ENCODE measurements around the gene ECEL1. TPM values are rescaled to one million over a fixed set of nuclear protein-coding genes. Genes with fewer than 3 reads are reported as not detected.
"Not testable (repeated sequence)": the region's sequence is repeated elsewhere in the genome, so short reads cannot be mapped to it uniquely, and the experiment has no call there.

The ECEL1 gene
- 1 to 10 TPM in 1 of 3 donors, under 1 TPM in 2; 0.56 to 1.3 (median 0.68) TPM for polyA plus RNA-seq

GRCh38 chr2:232487385-232488096 lies at the start of gene ECEL1:
ECEL1 (minus strand) TSS chr2:232487834; CDS start chr2:232486653, 1,181 bp downstream.
- H3K27ac ChIP-seq (ENCODE audit: low read depth, low read length) = no peak within 1 kb of the TSS
- WGBS, 3 donors = 1 to 3% (median 3%) methylated on average over 38 to 101 of the region's 102 CpGs

GRCh38 chr2:232537079-232537478 lies 49.4 kb upstream of the ECEL1 start:
- no peak overlapping the region for H3K27ac ChIP-seq (ENCODE audit: low read depth, low read length)
- WGBS, 3 donors = 65 to 67% (median 66%) methylated on average over 5 of the region's 5 CpGs

- WGBS, 3 donors = 85 to 94% (median 89%) methylated on average over 5 of the region's 5 CpGs
These were observed 48.3 kb upstream of the ECEL1 start for GRCh38 chr2:232535761-232536530.

GRCh38 chr2:232534940-232535651 lies 47.5 kb upstream of the ECEL1 start:
- WGBS, 3 donors = 75 to 80% (median 75%) methylated on average over 14 of the region's 14 CpGs
- no peak overlapping the region for H3K27ac ChIP-seq (ENCODE audit: low read depth, low read length)

More at GRCh38 chr2:232535761-232536530, 48.3 kb upstream of the ECEL1 start:
- no peak overlapping the region for H3K27ac ChIP-seq (ENCODE audit: low read depth, low read length)

- H3K27ac ChIP-seq (ENCODE audit: low read depth, low read length) = no peak overlapping the region
- 58 to 80% (median 71%) methylated on average over 13 of the region's 13 CpGs for WGBS, 3 donors
These were observed 46.5 kb upstream of the ECEL1 start for GRCh38 chr2:232533944-232534710.

- not testable (repeated sequence) for H3K27ac ChIP-seq (ENCODE audit: low read depth, low read length)
- WGBS, 3 donors = 84 to 94% (median 90%) methylated on average over 7 of the region's 7 CpGs
These were observed 45.2 kb upstream of the ECEL1 start for GRCh38 chr2:232532821-232533220.

- H3K27ac ChIP-seq (ENCODE audit: low read depth, low read length) = no peak overlapping the region
- 41 to 63% (median 61%) methylated on average over 8 to 9 of the region's 9 CpGs for WGBS, 3 donors
These were observed 44.8 kb upstream of the ECEL1 start for GRCh38 chr2:232532419-232532818.

GRCh38 chr2:232530626-232531260 lies 43.1 kb upstream of the ECEL1 start:
- H3K27ac ChIP-seq (ENCODE audit: low read depth, low read length) = no peak overlapping the region
- 51 to 81% (median 79%) methylated on average over 9 of the region's 9 CpGs for WGBS, 3 donors

- H3K27ac ChIP-seq (ENCODE audit: low read depth, low read length) = no peak overlapping the region
- 81 to 89% (median 88%) methylated on average over 15 to 17 of the region's 17 CpGs for WGBS, 3 donors
These were observed 42.3 kb upstream of the ECEL1 start for GRCh38 chr2:232529806-232530547.

- 68 to 80% (median 70%) methylated on average over 11 of the region's 11 CpGs for WGBS, 3 donors
- H3K27ac ChIP-seq (ENCODE audit: low read depth, low read length) = no peak overlapping the region
These were observed 41.3 kb upstream of the ECEL1 start for GRCh38 chr2:232528746-232529460.

- no peak overlapping the region for H3K27ac ChIP-seq (ENCODE audit: low read depth, low read length)
- WGBS, 3 donors = 77 to 79% (median 78%) methylated on average over 6 of the region's 6 CpGs
These were observed 40.4 kb upstream of the ECEL1 start for GRCh38 chr2:232527905-232528470.

- WGBS, 3 donors = 63 to 82% (median 72%) methylated on average over 11 to 13 of the region's 13 CpGs
- no peak overlapping the region for H3K27ac ChIP-seq (ENCODE audit: low read depth, low read length)
These were observed 38.8 kb upstream of the ECEL1 start for GRCh38 chr2:232526372-232526941.

- H3K27ac ChIP-seq (ENCODE audit: low read depth, low read length) = no peak within 1 kb of the TSS
- WGBS, 3 donors = 14 to 18% (median 14%) methylated on average over 12 to 18 of the region's 18 CpGs
These were observed 38.2 kb upstream of the ECEL1 start, which contains the start of gene CHRND for GRCh38 chr2:232525791-232526371. CHRND (plus strand) TSS chr2:232526160; CDS start chr2:232526216, 56 bp downstream.

- no peak overlapping the region for H3K27ac ChIP-seq (ENCODE audit: low read depth, low read length)
- WGBS, 3 donors = 74 to 88% (median 83%) methylated on average over 14 of the region's 14 CpGs
These were observed 37.6 kb upstream of the ECEL1 start for GRCh38 chr2:232525199-232525598.

GRCh38 chr2:232524771-232525170 lies 37.1 kb upstream of the ECEL1 start:
- 63 to 76% (median 72%) methylated on average over 5 to 6 of the region's 6 CpGs for WGBS, 3 donors
- H3K27ac ChIP-seq (ENCODE audit: low read depth, low read length) = no peak overlapping the region
